ENCODE data around the gene MUC21.

DNA sequence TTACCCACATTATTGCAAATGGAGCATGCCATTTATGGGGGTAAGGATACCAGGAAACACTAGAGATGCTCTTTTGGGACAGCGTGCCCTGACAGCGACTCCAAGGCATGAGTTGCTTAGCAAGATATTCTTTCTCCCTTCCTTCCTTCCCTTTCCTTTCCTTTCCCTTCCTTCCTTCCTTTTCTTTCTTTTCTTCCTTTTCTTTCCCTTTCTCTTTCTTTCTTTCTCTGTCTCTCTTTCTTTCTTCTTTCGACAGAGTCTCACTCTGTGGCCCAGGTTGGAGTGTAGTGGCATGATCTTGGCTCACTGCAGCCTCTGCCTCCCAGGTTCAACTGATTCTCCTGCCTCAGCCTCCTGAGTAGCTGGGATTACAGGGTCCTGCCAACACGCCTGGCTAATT lies 39.5 kb upstream of the MUC21 start:
- TF ChIP-seq CTCF (IDR thresholded peaks at IDR 0.05; ENCODE audit: low read length): no peak
- no peak for TF ChIP-seq EZH2 (optimal IDR thresholded peaks at IDR 0.05; ENCODE audit: low read depth, low read length)
- no peak for TF ChIP-seq EZH2phosphoT487 (IDR thresholded peaks at IDR 0.05; ENCODE audit: low read length)

Measured in MM.1S (cell line).